K562 (cell line): ENCODE measurements around the gene CLTRN. TPM values are rescaled to one million over a fixed set of nuclear protein-coding genes. Genes with fewer than 3 reads are reported as not detected.

ENCODE experiments used
- BHLHE40 ChIP-seq: IDR thresholded peaks from 2 replicates; pipeline ENCODE4 v1.6.1; 2011; ENCODE audit warnings: low read length, improper control_type of control experiment
- BRD9 ChIP-seq: fragments of 450-650 bp; IDR thresholded peaks from 2 replicates; pipeline ENCODE4 v1.6.1; 2018; ENCODE audit warnings: low read depth; ENCODE audit not compliant: partially characterized antibody
- HDAC6 ChIP-seq: IDR thresholded peaks from 2 replicates; pipeline ENCODE4 v1.6.1; 2012; ENCODE audit warnings: low read depth, mild to moderate bottlenecking, control low read depth, inconsistent platforms, low read length, moderate library complexity
- HDAC8 ChIP-seq: fragments of 450-650 bp; IDR thresholded peaks from 2 replicates; pipeline ENCODE4 v1.6.1; 2016; ENCODE audit warnings: mild to moderate bottlenecking, missing genetic modification characterization, moderate library complexity, missing compliant biosample characterization
- HEY1 ChIP-seq: fragments of 250-450 bp; sonication (Bioruptor Pico); IDR thresholded peaks from 2 replicates; pipeline ENCODE4 v1.5.0; 2020; ENCODE audit warnings: mild to moderate bottlenecking, moderate library complexity, borderline replicate concordance
- KLF10 ChIP-seq: fragments of 250-450 bp; sonication (Bioruptor Pico); IDR thresholded peaks from 2 replicates; pipeline ENCODE4 v1.6.1; 2021; ENCODE audit warnings: matching md5 sums
- MCM3 ChIP-seq: fragments of 450-650 bp; IDR thresholded peaks from 2 replicates; pipeline ENCODE4 v1.6.1; 2016
- NRF1 ChIP-seq, 2 experiments: fragments of 450-650 bp; IDR thresholded peaks in 1 of 2; conservative IDR thresholded peaks in 1 of 2; 2 replicates each; pipeline ENCODE4 v1.6.1; 2014; ENCODE audit warnings: mild to moderate bottlenecking in 2 of 2
- ZNF609 ChIP-seq: sonication (generic); formaldehyde crosslinking; IDR thresholded peaks from 2 replicates; pipeline ENCODE4 v1.8.1; 2023; ENCODE audit warnings: missing genetic modification reagents, mild to moderate bottlenecking, borderline replicate concordance
- ZNF717 ChIP-seq: fragments of 250-450 bp; sonication (Bioruptor Pico); IDR thresholded peaks from 2 replicates; pipeline ENCODE4 v1.5.0; 2021
- ZNF780A ChIP-seq: fragments of 250-450 bp; sonication (Bioruptor Pico); IDR thresholded peaks from 2 replicates; pipeline ENCODE4 v1.5.0; 2021; ENCODE audit warnings: mild to moderate bottlenecking
- polyA plus RNA-seq, 8 experiments: library from polyadenylated mRNA; depleted of rRNA in 4 of 8; stranded (reverse) in 5 of 8; unstranded in 3 of 8; fragments of >200 nt; fragmentation: Nextera tagmentation in 2 of 8; fragmentation: Illumina TruSeq in 1 of 8; extraction: Ambion mirVana in 2 of 8; extraction: Trizol in 1 of 8; gene quantifications; 2 replicates each; pipeline versions ENCODE4 v1.2.1 to v1.2.3, GENCODE V29; 2011 to 2014; ENCODE audit warnings: inconsistent platforms in 1 of 8, missing spikeins in 1 of 8
- total RNA-seq, 7 experiments: library from RNA; depleted of rRNA in 6 of 7; stranded (reverse); fragments of >200 nt in 6 of 7; fragmentation: Illumina TruSeq in 2 of 7; extraction: Trizol in 2 of 7; gene quantifications; 2 replicates each; pipeline versions ENCODE4 v1.2.1 to v1.2.3, GENCODE V29; 2011 to 2021; ENCODE audit warnings: low replicate concordance in 1 of 7
- TF ChIP-seq, protein P1 (sequence below): fragments of 250-450 bp; sonication (Bioruptor Pico); IDR thresholded peaks from 2 replicates; pipeline ENCODE4 v1.8.0; 2022; ENCODE audit warnings: moderate library complexity, mild to moderate bottlenecking, inconsistent platforms

CLTRN gene
- total and polyA plus RNA-seq, 9 of the 15 experiments (the other 6 are each of a cell fraction or from before 2014, with no cell fraction given): 0.11 to 0.36 (median 0.18) TPM; not detected in 2

DNA sequence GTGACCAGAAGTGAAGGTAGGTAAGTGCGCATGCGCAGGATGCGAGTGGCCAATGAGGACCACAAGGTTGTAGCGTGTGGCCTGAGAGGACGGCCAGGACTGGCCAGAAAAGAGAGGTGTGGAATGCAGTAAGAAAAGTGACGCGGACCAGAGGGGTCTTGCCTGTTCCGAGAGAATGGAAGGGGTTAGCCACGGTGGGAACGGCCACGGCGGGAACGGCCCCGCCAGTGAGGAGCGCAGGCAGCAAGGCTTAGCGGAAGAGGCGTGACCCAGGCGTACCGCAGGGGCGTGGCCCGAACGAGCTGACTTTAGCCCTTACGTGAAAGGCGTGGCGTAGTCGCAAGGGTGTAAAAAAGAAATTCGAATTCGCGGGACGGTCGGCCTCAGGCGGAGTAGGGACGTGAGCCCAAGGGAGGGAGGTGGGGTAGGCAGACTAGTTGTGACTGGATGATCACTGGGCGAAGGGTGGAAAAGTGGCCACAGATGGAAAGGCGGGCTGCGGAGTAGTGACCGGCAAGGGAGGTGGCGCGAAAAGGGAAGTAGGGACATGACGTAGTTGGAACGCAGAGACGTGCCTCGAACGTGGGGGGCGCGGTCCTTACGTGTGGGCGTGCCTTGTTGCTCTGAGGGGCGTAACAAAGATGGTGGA lies 10.4 kb upstream of the CLTRN start (continued):
- TF ChIP-seq ZNF609 (CRISPR knock-in tag): no peak
- TF ChIP-seq BHLHE40: no peak
- TF ChIP-seq BRD9: peak; percentile 44
- TF ChIP-seq ZNF717 (CRISPR knock-in tag): no peak
- peak; percentile 97 to 98 for TF ChIP-seq NRF1 (conservative IDR thresholded peaks at IDR 0.05 in 1 of 2, IDR thresholded peaks at IDR 0.05 in 1 of 2)
- TF ChIP-seq HDAC6: no peak
- TF ChIP-seq HEY1: no peak
- TF ChIP-seq, protein P1, sequence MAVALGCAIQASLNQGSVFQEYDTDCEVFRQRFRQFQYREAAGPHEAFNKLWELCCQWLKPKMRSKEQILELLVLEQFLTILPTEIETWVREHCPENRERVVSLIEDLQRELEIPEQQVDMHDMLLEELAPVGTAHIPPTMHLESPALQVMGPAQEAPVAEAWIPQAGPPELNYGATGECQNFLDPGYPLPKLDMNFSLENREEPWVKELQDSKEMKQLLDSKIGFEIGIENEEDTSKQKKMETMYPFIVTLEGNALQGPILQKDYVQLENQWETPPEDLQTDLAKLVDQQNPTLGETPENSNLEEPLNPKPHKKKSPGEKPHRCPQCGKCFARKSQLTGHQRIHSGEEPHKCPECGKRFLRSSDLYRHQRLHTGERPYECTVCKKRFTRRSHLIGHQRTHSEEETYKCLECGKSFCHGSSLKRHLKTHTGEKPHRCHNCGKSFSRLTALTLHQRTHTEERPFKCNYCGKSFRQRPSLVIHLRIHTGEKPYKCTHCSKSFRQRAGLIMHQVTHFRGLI (CRISPR knock-in tag): no peak
- TF ChIP-seq KLF10 (CRISPR knock-in tag): no peak
- no peak for TF ChIP-seq MCM3
- TF ChIP-seq HDAC8: no peak
- no peak for TF ChIP-seq ZNF780A (CRISPR knock-in tag)
